ENCODE data around the gene LCORL. TPM values are rescaled to one million over a fixed set of nuclear protein-coding genes. Genes with fewer than 3 reads are reported as not detected.

Gene LCORL
- polyA plus RNA-seq, 2 of the 4 experiments (the other 2 are of a cell fraction): 6.4 to 9.7 TPM

DNA sequence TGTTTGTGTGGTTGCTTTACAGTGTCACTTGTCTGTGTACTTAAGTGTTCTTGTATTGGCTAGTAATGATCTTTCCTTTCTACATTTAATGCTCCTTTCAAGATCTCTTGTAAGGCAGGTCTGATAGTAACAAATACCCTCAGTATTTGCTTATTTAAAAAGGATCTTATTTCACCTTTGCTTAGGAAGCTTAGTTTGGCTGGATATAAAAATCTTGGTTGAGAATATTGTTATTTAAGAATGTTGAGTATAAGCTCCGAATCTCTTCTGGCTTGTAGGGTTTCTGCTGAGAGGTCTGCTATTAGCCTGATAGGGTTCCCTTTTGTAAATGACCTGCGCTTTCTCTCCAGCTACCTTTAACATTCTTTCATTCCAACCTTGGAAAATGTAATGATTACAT lies 35.7 kb downstream of the LCORL start:
- CTCF ChIA-PET: no interaction called here
- no peak for DNase-seq (ENCODE audit: low read depth in 1 of 2, low spot score in 1 of 2)

DNA sequence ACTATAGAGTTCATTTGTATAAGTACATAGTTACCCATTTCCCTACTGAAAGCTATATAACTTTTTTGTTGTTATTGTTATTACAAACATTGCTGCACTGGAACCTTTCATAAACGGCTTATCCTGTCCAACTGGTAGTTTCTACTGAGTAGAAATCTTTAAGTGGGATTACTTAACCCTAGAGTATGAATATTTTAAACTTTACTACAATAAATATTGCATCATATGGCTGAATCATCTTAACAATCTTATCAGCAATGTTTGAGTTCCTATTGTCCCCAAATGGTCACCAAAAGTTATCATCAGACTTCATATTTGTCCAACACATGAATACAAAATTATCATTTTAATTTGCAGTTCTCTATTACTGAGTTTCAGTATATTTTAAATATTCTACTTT lies 40.5 kb downstream of the LCORL start:
- H3K4me3 ChIP-seq: no peak overlapping the region
- DNase-seq (ENCODE audit: low read depth in 1 of 2, low spot score in 1 of 2) (no peak), ATAC-seq (no peak), FAIRE-seq (no peak)
- TF ChIP-seq NPAS2 (CRISPR knock-in tag; IDR thresholded peaks at IDR 0.05; ENCODE audit: borderline replicate concordance) (no peak), MAZ (IDR thresholded peaks at IDR 0.05; ENCODE audit: borderline replicate concordance, low read depth, low read length) (no peak), FOSL2 (IDR thresholded peaks at IDR 0.05) (no peak), FOSL2 (CRISPR knock-in tag; IDR thresholded peaks at IDR 0.05) (no peak), CEBPB (IDR thresholded peaks at IDR 0.05) (no peak), BCL3 (IDR thresholded peaks at IDR 0.05) (no peak), RFX5 (IDR thresholded peaks at IDR 0.05) (no peak)
- TF ChIP-seq, protein P1, sequence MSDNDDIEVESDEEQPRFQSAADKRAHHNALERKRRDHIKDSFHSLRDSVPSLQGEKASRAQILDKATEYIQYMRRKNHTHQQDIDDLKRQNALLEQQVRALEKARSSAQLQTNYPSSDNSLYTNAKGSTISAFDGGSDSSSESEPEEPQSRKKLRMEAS (IDR thresholded peaks at IDR 0.05): no peak
- H3K4me1 ChIP-seq: peaks cover 4% of the 10 kb centered on the region; the same call in 1 of the 3 replicates
- H3K9me3 ChIP-seq: peaks cover 14% of the 10 kb centered on the region; the same call in 1 of the 3 replicates
- ChIA-PET CTCF (no interaction called here), POLR2A (no interaction called here)
- no peak overlapping the region for H3K4me2 ChIP-seq
- WGBS (ENCODE audit: missing lambda C conversion rate): 36% methylated on average over 1 of the region's 1 CpG
- H3K27ac ChIP-seq: no peak overlapping the region

More for the DNA sequence above, 35.7 kb downstream of the LCORL start:
- Histone ChIP-seq H3K4me3 (no peak overlapping the region), H3K4me2 (no peak overlapping the region), H3K27ac (no peak overlapping the region), H3K9me3 (peaks cover 20% of the 10 kb centered on the region; the same call in 1 of the 3 replicates), H3K4me1 (peaks cover 4% of the 10 kb centered on the region; the same call in 1 of the 3 replicates)
- no peak for ATAC-seq
- POLR2A ChIA-PET: no interaction called here
- WGBS (ENCODE audit: missing lambda C conversion rate): 95% methylated on average over 2 of the region's 2 CpGs
- no peak for FAIRE-seq
- TF ChIP-seq USF2 (IDR thresholded peaks at IDR 0.05) (no peak), EHMT2 (IDR thresholded peaks at IDR 0.05; ENCODE audit: low read depth) (no peak), RARB (CRISPR knock-in tag; IDR thresholded peaks at IDR 0.05) (no peak), NFE2L2 (conservative IDR thresholded peaks at IDR 0.05; ENCODE audit: low read length) (no peak), CHD4 (IDR thresholded peaks at IDR 0.05; ENCODE audit: borderline replicate concordance) (no peak), ESRRA (IDR thresholded peaks at IDR 0.05; ENCODE audit: borderline replicate concordance, low read length) (no peak), ZFP36 (IDR thresholded peaks at IDR 0.05; ENCODE audit: borderline replicate concordance, partially characterized antibody) (no peak), HDAC2 (IDR thresholded peaks at IDR 0.05) (no peak), RFX5 (IDR thresholded peaks at IDR 0.05) (no peak), ZNF302 (CRISPR knock-in tag; IDR thresholded peaks at IDR 0.05) (no peak)

- ChIA-PET CTCF (no interaction called here), POLR2A (no interaction called here)
- H3K9me3 ChIP-seq: no peaks in the 10 kb centered on the region
- no peak overlapping the region for H3K4me3 ChIP-seq
- ATAC-seq (no peak), DNase-seq (ENCODE audit: low read depth in 1 of 2, low spot score in 1 of 2) (no peak), FAIRE-seq (no peak)
- no peaks in the 10 kb centered on the region for H3K4me1 ChIP-seq
- TF ChIP-seq JUNB (IDR thresholded peaks at IDR 0.05) (no peak), EHMT2 (IDR thresholded peaks at IDR 0.05; ENCODE audit: low read depth) (no peak), CBX2 (IDR thresholded peaks at IDR 0.05; ENCODE audit: borderline replicate concordance, low read depth) (no peak), RFX5 (IDR thresholded peaks at IDR 0.05) (no peak), PHF8 (IDR thresholded peaks at IDR 0.05; ENCODE audit: borderline replicate concordance, low read depth) (no peak), HOXB13 (CRISPR knock-in tag; IDR thresholded peaks at IDR 0.05; ENCODE audit: low read depth) (no peak)
- TF ChIP-seq, protein P2, sequence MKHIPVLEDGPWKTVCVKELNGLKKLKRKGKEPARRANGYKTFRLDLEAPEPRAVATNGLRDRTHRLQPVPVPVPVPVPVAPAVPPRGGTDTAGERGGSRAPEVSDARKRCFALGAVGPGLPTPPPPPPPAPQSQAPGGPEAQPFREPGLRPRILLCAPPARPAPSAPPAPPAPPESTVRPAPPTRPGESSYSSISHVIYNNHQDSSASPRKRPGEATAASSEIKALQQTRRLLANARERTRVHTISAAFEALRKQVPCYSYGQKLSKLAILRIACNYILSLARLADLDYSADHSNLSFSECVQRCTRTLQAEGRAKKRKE (CRISPR knock-in tag; IDR thresholded peaks at IDR 0.05; ENCODE audit: low read depth): no peak
- H3K27ac ChIP-seq: no peak overlapping the region
- H3K4me2 ChIP-seq: no peak overlapping the region
Measured at GRCh38 chr4:17968721-17969120, 52.8 kb downstream of the LCORL start.

Data from A549 (cell line).